Measurements from ENCODE around the gene KMT5B.
"Not testable (repeated sequence)": the region's sequence is repeated elsewhere in the genome, so short reads cannot be mapped to it uniquely, and the experiment has no call there.

Gene KMT5B

DNA sequence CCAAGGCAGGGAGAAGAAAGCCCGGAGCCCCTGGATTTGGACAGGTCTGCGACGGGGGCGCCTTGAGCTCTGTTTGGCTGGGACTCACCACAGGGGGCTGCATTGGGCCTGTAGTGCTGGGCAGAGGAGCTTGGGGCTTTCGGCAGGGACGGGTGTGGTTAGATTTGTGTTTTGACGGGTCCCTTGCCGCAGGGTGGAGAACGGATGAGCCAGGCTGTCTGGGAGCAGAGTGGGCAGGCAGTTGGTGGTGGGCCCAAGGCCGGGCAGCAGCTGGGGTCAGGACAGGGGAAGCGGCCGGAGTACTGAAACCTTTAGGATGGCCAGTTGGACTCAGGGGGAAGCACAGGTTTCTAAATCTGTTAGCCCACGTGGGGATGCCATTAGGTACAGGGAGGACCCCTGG lies 45.3 kb upstream of the KMT5B start:
- TF ChIP-seq, protein P1, sequence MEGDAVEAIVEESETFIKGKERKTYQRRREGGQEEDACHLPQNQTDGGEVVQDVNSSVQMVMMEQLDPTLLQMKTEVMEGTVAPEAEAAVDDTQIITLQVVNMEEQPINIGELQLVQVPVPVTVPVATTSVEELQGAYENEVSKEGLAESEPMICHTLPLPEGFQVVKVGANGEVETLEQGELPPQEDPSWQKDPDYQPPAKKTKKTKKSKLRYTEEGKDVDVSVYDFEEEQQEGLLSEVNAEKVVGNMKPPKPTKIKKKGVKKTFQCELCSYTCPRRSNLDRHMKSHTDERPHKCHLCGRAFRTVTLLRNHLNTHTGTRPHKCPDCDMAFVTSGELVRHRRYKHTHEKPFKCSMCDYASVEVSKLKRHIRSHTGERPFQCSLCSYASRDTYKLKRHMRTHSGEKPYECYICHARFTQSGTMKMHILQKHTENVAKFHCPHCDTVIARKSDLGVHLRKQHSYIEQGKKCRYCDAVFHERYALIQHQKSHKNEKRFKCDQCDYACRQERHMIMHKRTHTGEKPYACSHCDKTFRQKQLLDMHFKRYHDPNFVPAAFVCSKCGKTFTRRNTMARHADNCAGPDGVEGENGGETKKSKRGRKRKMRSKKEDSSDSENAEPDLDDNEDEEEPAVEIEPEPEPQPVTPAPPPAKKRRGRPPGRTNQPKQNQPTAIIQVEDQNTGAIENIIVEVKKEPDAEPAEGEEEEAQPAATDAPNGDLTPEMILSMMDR (IDR thresholded peaks at IDR 0.05; ENCODE audit: low read depth, low read length), result no peak
- DNase-seq (ENCODE audit: low read depth), result no peak
- H3K4me3 ChIP-seq (ENCODE audit: low read depth, low read length), result no peak overlapping the region

DNA sequence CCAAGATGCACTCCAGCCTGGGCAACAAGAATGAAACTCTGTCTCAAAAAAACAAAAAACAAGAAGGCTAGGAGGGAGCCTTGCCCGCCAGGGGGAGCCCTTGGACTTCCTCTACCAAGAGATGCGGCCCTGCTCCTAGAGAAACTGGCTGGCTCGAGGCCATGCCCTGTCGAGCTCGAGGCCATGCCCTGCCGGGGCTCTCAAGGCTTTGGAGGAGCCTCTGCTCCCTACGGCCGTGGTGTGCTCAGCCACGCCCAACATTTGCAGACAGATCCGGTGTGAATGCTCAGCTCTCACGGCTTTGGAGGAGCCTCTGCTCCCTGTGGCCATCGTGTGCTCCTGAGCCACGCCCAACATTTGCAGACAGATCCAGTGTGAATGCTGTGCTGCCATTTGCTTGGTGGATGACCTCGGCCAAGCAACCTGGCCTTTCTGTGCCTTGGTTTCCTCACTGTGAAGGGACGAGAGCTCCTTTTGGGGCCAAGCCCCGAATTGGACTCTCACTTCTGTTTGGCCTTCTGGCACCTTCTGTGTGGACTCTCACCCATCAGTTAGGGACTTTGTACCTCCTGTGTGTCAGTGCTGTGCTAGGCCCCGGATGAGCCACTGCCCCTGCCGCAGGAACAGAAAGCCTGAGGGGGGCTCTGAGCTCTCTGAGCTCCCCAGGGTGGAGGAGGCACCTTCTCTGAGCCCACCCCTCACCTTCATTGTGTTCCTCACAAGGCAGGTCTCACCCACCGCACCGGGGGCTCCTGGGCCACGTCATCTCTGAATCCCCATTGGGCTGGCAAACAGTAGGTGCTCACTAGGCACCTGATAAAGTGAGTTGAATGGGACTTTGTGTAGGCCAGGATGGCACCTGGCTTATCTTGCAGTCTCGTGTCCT lies 44.6 kb upstream of the KMT5B start:
- DNase-seq (ENCODE audit: low read depth), result peak; percentile 93
- H3K4me3 ChIP-seq (ENCODE audit: low read depth, low read length), result no peak overlapping the region
- TF ChIP-seq, protein P1 (IDR thresholded peaks at IDR 0.05; ENCODE audit: low read depth, low read length), result peak; percentile 75
- TF ChIP-seq MAX (IDR thresholded peaks at IDR 0.05; ENCODE audit: low read depth, low read length) (peak; percentile 80), MYC (IDR thresholded peaks at IDR 0.05; ENCODE audit: low read depth, low read length) (peak; percentile 59), POLR2A (IDR thresholded peaks at IDR 0.05; ENCODE audit: extremely low read depth, insufficient read length) (no peak)

- no peak for DNase-seq (ENCODE audit: low read depth)
Observed at GRCh38 chr11:68256331-68256741, 43.2 kb upstream of the KMT5B start.

GRCh38 chr11:68255526-68255925 lies 42.4 kb upstream of the KMT5B start:
- TF ChIP-seq MYC (IDR thresholded peaks at IDR 0.05; ENCODE audit: low read depth, low read length) (no peak), POLR2A (IDR thresholded peaks at IDR 0.05; ENCODE audit: extremely low read depth, insufficient read length) (no peak), MAX (IDR thresholded peaks at IDR 0.05; ENCODE audit: low read depth, low read length) (no peak)
- TF ChIP-seq, protein P1 (IDR thresholded peaks at IDR 0.05; ENCODE audit: low read depth, low read length), result no peak
- DNase-seq (ENCODE audit: low read depth), result peak; percentile 31
- no peak overlapping the region for H3K4me3 ChIP-seq (ENCODE audit: low read depth, low read length)

More at GRCh38 chr11:68256331-68256741, 43.2 kb upstream of the KMT5B start:
- no peak overlapping the region for H3K4me3 ChIP-seq (ENCODE audit: low read depth, low read length)
- TF ChIP-seq MAX (IDR thresholded peaks at IDR 0.05; ENCODE audit: low read depth, low read length) (no peak), POLR2A (IDR thresholded peaks at IDR 0.05; ENCODE audit: extremely low read depth, insufficient read length) (no peak), MYC (IDR thresholded peaks at IDR 0.05; ENCODE audit: low read depth, low read length) (no peak)
- TF ChIP-seq, protein P1 (IDR thresholded peaks at IDR 0.05; ENCODE audit: low read depth, low read length), result no peak

DNA sequence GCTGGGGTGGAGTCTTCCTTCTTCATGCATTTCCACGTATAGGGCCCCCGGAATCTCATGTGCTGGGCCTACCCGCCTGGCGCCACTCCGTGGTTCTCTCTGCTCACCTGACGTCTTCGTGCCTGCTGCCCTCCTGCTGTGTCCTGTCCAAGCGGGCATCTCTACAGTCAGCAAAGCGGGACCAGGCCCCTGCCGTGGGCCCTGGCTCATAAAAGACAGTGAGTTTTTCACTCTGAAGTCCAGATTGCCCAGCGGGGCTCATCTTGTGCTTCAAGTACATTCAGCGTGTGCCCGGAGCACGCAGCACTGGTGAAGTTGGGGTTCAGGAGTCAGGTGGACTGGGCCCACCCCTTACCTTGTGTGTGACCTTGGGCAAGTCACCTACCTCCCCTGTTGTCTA lies 41.3 kb upstream of the KMT5B start:
- no peak for DNase-seq (ENCODE audit: low read depth)
- no peak overlapping the region for H3K4me3 ChIP-seq (ENCODE audit: low read depth, low read length)
- TF ChIP-seq MAX (IDR thresholded peaks at IDR 0.05; ENCODE audit: low read depth, low read length), result no peak

DNA sequence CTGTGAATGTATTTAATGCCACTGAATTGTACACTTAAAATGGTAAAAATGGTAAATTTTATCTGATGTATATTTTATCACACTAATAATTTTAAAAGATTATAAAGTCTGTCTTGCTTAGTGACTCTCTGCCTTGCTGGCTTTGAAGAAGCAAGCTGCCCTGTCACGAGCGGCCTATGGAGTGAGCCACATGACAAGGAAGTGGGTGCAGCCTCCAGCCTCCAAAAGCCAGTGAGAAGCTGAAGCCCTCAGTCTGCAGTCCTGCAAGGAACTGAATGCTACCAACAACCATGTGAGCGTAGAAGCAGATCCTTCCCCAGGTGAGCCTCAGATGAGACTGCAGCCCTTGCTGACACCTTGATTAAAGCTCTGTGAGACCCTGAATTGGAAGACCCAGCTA lies 38.7 kb upstream of the KMT5B start:
- DNase-seq (ENCODE audit: low read depth), result peak; percentile 41
- H3K4me3 ChIP-seq (ENCODE audit: low read depth, low read length), result no peak overlapping the region
- TF ChIP-seq POLR2A (IDR thresholded peaks at IDR 0.05; ENCODE audit: extremely low read depth, insufficient read length) (no peak), MAX (IDR thresholded peaks at IDR 0.05; ENCODE audit: low read depth, low read length) (no peak), MYC (IDR thresholded peaks at IDR 0.05; ENCODE audit: low read depth, low read length) (no peak)
- TF ChIP-seq, protein P1 (IDR thresholded peaks at IDR 0.05; ENCODE audit: low read depth, low read length), result no peak

GRCh38 chr11:68244912-68245311 lies 31.8 kb upstream of the KMT5B start:
- DNase-seq (ENCODE audit: low read depth); H3K4me3 ChIP-seq (ENCODE audit: low read depth, low read length): not testable (repeated sequence)

GRCh38 chr11:68243847-68244246 lies 30.8 kb upstream of the KMT5B start:
- not testable (repeated sequence) for H3K4me3 ChIP-seq (ENCODE audit: low read depth, low read length); DNase-seq (ENCODE audit: low read depth)

Data from NB4 (cell line).